Endodermal cell (in vitro differentiated cells): ENCODE data around the gene SIN3B. TPM values are rescaled to one million over a fixed set of nuclear protein-coding genes. Genes with fewer than 3 reads are reported as not detected.

Source experiments
- DNase-seq: peaks from one replicate; pipeline ENCODE4 v3.0.0-alpha.2; 2017
- H3K27ac ChIP-seq: 2 replicates; pipeline ENCODE4 v1.5.1; 2013; ENCODE audit warnings: mild to moderate bottlenecking, low read depth, low read length, moderate library complexity
- H3K27me3 ChIP-seq: 2 replicates; pipeline ENCODE4 v1.6.1; 2013; ENCODE audit warnings: mild to moderate bottlenecking, low read length, moderate library complexity; ENCODE audit not compliant: insufficient read depth, control insufficient read depth, poor library complexity, severe bottlenecking
- H3K36me3 ChIP-seq: 2 replicates; pipeline ENCODE4 v1.7.0; 2013; ENCODE audit warnings: mild to moderate bottlenecking, low read length, moderate library complexity; ENCODE audit not compliant: control insufficient read depth, insufficient read depth
- H3K4me1 ChIP-seq: one replicate; pipeline ENCODE4 v1.7.0; 2013; ENCODE audit warnings: low read length; ENCODE audit not compliant: control insufficient read depth, insufficient read depth
- H3K4me3 ChIP-seq: 2 replicates; pipeline ENCODE4 v1.5.1; 2013; ENCODE audit warnings: mild to moderate bottlenecking, low read length, moderate library complexity
- H3K9ac ChIP-seq: 2 replicates; pipeline ENCODE4 v1.6.1; 2013; ENCODE audit warnings: mild to moderate bottlenecking, low read length, moderate library complexity; ENCODE audit not compliant: poor library complexity, severe bottlenecking; ENCODE audit errors: extremely low read depth
- H3K9me3 ChIP-seq: 2 replicates; pipeline ENCODE4 v1.6.1; 2013; ENCODE audit warnings: mild to moderate bottlenecking, low read length, moderate library complexity; ENCODE audit not compliant: control insufficient read depth
- H3K27ac Mint-ChIP-seq: 2 replicates; pipeline ENCODE4 v1.8.0; 2020; ENCODE audit warnings: mixed read lengths
- H3K27me3 Mint-ChIP-seq: 2 replicates; pipeline ENCODE4 v1.8.0; 2021; ENCODE audit warnings: mild to moderate bottlenecking, mixed read lengths; ENCODE audit not compliant: insufficient read depth
- H3K36me3 Mint-ChIP-seq: 2 replicates; pipeline ENCODE4 v1.8.0; 2020; ENCODE audit warnings: low read depth, mixed read lengths
- H3K4me1 Mint-ChIP-seq: 2 replicates; pipeline ENCODE4 v1.8.0; 2020; ENCODE audit warnings: mixed read lengths
- H3K4me3 Mint-ChIP-seq: 2 replicates; pipeline ENCODE4 v1.8.0; 2020; ENCODE audit warnings: mild to moderate bottlenecking, moderate library complexity, mixed read lengths
- H3K9me3 Mint-ChIP-seq: 2 replicates; pipeline ENCODE4 v1.8.0; 2020; ENCODE audit warnings: mild to moderate bottlenecking, mixed read lengths
- CTCF ChIP-seq: fragments of 200-600 bp; sonication (generic); conservative IDR thresholded peaks from 2 replicates; pipeline ENCODE4 v1.5.0; 2021; ENCODE audit warnings: antibody characterized with exemption, mild to moderate bottlenecking
- WGBS, 2 experiments: methylation state at CpG; one replicate each; pipeline versions ENCODE4 v1.1.5 to v1.1.7; 2013; ENCODE audit warnings: missing lambda C conversion rate in 2 of 2, mixed read lengths in 1 of 2; ENCODE audit not compliant: insufficient coverage in 1 of 2, insufficient read length in 1 of 2; 5-methylcytosine and 5-hydroxymethylcytosine counted together
- total RNA-seq, 2 donors: library from RNA; stranded (reverse); fragmentation: NEBNext Ultra II Directional in 1 of 2; extraction: Animal tissue kit (Norgen Biotek cat#: 25700) in 1 of 2; gene quantifications; 2 replicates in 1 of 2; 3 replicates in 1 of 2; pipeline ENCODE4 v1.2.1, GENCODE V29; 2021

SIN3B gene
- total RNA-seq, 2 donors from 2014 or later: 68.0 to 78.4 TPM

- Mint-ChIP-seq H3K4me1 (no peaks in the 10 kb centered on the region), H3K9me3 (no peaks in the 10 kb centered on the region), H3K27me3 (no peaks in the 10 kb centered on the region), H3K36me3 (peaks cover 66% of the 10 kb centered on the region), H3K4me3 (no peak overlapping the region), H3K27ac (no peak overlapping the region)
- no peak overlapping the region for H3K27ac ChIP-seq
- peaks cover 45% of the 10 kb centered on the region for H3K36me3 ChIP-seq
- H3K9me3 ChIP-seq: no peaks in the 10 kb centered on the region
- no peak for DNase-seq
- H3K27me3 ChIP-seq: no peaks in the 10 kb centered on the region
- no peak for TF ChIP-seq CTCF
- whole genome bisulfite sequencing, 2 experiments: 92 to 100% methylated on average over 1 to 3 of the region's 3 CpGs
- H3K4me3 ChIP-seq: no peak overlapping the region
- no peaks in the 10 kb centered on the region for H3K4me1 ChIP-seq
- H3K9ac ChIP-seq: no peak overlapping the region
These were observed 31.8 kb downstream of the SIN3B start for GRCh38 chr19:16861011-16861410.

- WGBS, 2 experiments: 94 to 95% methylated on average over 4 to 5 of the region's 5 CpGs
- peaks cover 62% of the 10 kb centered on the region for H3K36me3 Mint-ChIP-seq
- no peaks in the 10 kb centered on the region for H3K4me1 ChIP-seq
- H3K9me3 Mint-ChIP-seq: no peaks in the 10 kb centered on the region
- H3K27ac Mint-ChIP-seq: no peak overlapping the region
- no peak overlapping the region for H3K4me3 Mint-ChIP-seq
- H3K4me1 Mint-ChIP-seq: no peaks in the 10 kb centered on the region
- no peaks in the 10 kb centered on the region for H3K27me3 ChIP-seq
- H3K9me3 ChIP-seq: no peaks in the 10 kb centered on the region
- H3K36me3 ChIP-seq: peaks cover 43% of the 10 kb centered on the region
- no peaks in the 10 kb centered on the region for H3K27me3 Mint-ChIP-seq
- no peak overlapping the region for H3K9ac ChIP-seq
- no peak for TF ChIP-seq CTCF
- H3K4me3 ChIP-seq: no peak overlapping the region
- DNase-seq: no peak
- H3K27ac ChIP-seq: no peak overlapping the region
These were observed 32.6 kb downstream of the SIN3B start for GRCh38 chr19:16861834-16862233.

GRCh38 chr19:16862826-16863415 lies 33.7 kb downstream of the SIN3B start:
- H3K9me3 Mint-ChIP-seq: no peaks in the 10 kb centered on the region
- no peak overlapping the region for H3K27ac Mint-ChIP-seq

More at GRCh38 chr19:16862826-16863415, 33.7 kb downstream of the SIN3B start:
- Histone ChIP-seq H3K36me3 (peaks cover 47% of the 10 kb centered on the region), H3K9ac (no peak overlapping the region), H3K27ac (no peak overlapping the region), H3K27me3 (no peaks in the 10 kb centered on the region), H3K4me3 (no peak overlapping the region), H3K4me1 (no peaks in the 10 kb centered on the region), H3K9me3 (no peaks in the 10 kb centered on the region)
- peaks cover 65% of the 10 kb centered on the region for H3K36me3 Mint-ChIP-seq
- DNase-seq: no peak
- no peaks in the 10 kb centered on the region for H3K27me3 Mint-ChIP-seq
- no peaks in the 10 kb centered on the region for H3K4me1 Mint-ChIP-seq
- TF ChIP-seq CTCF: no peak
- H3K4me3 Mint-ChIP-seq: no peak overlapping the region
- WGBS, 2 experiments: 90 to 92% methylated on average over 9 to 10 of the region's 10 CpGs
